ENCODE results near the gene L3MBTL4. TPM values are rescaled to one million over a fixed set of nuclear protein-coding genes. Genes with fewer than 3 reads are reported as not detected.

Gene L3MBTL4
- total RNA-seq, 1 experiment from 2014 or later, result 0.87 TPM

DNA sequence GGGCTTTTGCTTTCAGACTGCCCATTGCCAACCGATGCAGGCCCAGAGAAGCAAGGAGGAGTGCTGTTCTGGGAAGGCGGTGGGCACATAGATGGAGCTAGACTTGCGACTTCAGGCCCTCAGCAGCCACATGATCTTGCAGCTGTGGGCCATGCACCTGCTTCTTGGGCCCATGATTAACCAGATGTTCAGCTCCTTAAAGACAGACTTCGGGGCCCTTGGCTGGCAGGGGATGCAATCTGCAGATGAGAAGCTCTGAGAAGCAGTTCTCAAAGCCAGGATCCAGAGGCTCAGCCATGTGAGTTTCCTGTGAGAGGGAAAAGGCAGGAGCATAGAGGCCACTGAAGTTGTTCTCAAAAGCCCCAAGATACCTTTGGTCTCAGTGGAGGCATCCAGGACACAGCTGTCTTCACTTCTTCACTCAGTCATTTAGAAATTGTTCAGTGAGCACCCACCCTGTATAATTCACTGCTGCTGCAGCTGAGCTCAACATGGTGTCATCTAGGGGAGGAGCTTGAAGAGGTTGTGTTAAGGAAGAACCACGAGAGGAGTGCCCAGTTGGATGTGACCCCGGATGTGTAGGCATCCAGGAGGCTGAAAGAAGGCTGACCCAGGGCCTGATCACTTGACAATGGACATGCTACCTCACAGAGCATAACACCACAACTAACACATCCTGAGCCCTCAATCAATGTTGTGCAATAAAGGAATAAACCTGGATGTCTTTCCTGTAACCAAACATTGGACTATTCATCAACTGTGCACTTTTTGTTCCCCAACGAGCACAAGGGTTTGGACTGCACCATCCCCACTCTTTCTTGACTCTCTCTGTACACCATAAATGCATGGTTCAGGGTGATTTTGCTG lies 474.7 kb downstream of the L3MBTL4 start:
- intact Hi-C loops (cut with micrococcal nuclease; ENCODE audit: unreplicated experiment) (no loop called here), in situ Hi-C loops (cut with HindIII; ENCODE audit: low pct_unique_long_range_greater_than_20kb, low sequenced_read_pairs) (no loop called here)
- CTCF ChIA-PET, result no interaction called here
- Histone ChIP-seq H3K4me3 (ENCODE audit: low read depth in 2 of 2, low read length in 2 of 2) (no peak overlapping the region), H3K36me3 (ENCODE audit: control insufficient read depth, insufficient read depth, low read length) (no peaks in the 10 kb centered on the region), H3K4me1 (ENCODE audit: control insufficient read depth, insufficient read depth, low read length) (no peaks in the 10 kb centered on the region), H3K9me3 (ENCODE audit: control insufficient read depth, insufficient read depth, low read depth, low read length) (no peaks in the 10 kb centered on the region), H3K27ac (ENCODE audit: low read length) (no peak overlapping the region), H3K27me3 (ENCODE audit: control insufficient read depth, insufficient read depth, low read length) (no peaks in the 10 kb centered on the region; the same call in 1 of the 2 replicates)
- DNase-seq (ENCODE audit: low read depth, low spot score), result no peak
- no peak for ATAC-seq
- TF ChIP-seq POLR2AphosphoS5 (IDR thresholded peaks at IDR 0.05; ENCODE audit: low read depth, low read length) (no peak), TCF7L2 (IDR thresholded peaks at IDR 0.05; ENCODE audit: low read depth, low read length) (no peak), SIN3A (IDR thresholded peaks at IDR 0.05; ENCODE audit: borderline replicate concordance, insufficient read depth, low read depth, low read length) (no peak)
- TF ChIP-seq, protein P1, sequence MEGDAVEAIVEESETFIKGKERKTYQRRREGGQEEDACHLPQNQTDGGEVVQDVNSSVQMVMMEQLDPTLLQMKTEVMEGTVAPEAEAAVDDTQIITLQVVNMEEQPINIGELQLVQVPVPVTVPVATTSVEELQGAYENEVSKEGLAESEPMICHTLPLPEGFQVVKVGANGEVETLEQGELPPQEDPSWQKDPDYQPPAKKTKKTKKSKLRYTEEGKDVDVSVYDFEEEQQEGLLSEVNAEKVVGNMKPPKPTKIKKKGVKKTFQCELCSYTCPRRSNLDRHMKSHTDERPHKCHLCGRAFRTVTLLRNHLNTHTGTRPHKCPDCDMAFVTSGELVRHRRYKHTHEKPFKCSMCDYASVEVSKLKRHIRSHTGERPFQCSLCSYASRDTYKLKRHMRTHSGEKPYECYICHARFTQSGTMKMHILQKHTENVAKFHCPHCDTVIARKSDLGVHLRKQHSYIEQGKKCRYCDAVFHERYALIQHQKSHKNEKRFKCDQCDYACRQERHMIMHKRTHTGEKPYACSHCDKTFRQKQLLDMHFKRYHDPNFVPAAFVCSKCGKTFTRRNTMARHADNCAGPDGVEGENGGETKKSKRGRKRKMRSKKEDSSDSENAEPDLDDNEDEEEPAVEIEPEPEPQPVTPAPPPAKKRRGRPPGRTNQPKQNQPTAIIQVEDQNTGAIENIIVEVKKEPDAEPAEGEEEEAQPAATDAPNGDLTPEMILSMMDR (IDR thresholded peaks at IDR 0.05), result no peak
- TF ChIP-seq, protein P2, sequence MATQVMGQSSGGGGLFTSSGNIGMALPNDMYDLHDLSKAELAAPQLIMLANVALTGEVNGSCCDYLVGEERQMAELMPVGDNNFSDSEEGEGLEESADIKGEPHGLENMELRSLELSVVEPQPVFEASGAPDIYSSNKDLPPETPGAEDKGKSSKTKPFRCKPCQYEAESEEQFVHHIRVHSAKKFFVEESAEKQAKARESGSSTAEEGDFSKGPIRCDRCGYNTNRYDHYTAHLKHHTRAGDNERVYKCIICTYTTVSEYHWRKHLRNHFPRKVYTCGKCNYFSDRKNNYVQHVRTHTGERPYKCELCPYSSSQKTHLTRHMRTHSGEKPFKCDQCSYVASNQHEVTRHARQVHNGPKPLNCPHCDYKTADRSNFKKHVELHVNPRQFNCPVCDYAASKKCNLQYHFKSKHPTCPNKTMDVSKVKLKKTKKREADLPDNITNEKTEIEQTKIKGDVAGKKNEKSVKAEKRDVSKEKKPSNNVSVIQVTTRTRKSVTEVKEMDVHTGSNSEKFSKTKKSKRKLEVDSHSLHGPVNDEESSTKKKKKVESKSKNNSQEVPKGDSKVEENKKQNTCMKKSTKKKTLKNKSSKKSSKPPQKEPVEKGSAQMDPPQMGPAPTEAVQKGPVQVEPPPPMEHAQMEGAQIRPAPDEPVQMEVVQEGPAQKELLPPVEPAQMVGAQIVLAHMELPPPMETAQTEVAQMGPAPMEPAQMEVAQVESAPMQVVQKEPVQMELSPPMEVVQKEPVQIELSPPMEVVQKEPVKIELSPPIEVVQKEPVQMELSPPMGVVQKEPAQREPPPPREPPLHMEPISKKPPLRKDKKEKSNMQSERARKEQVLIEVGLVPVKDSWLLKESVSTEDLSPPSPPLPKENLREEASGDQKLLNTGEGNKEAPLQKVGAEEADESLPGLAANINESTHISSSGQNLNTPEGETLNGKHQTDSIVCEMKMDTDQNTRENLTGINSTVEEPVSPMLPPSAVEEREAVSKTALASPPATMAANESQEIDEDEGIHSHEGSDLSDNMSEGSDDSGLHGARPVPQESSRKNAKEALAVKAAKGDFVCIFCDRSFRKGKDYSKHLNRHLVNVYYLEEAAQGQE (IDR thresholded peaks at IDR 0.05; ENCODE audit: insufficient read depth in 1 of 2, low read depth in 2 of 2, low read length in 1 of 2), result no peak
- BruUV-seq (replicated peaks), result no TSS peak
- POLR2A ChIA-PET, result no interaction called here

DNA sequence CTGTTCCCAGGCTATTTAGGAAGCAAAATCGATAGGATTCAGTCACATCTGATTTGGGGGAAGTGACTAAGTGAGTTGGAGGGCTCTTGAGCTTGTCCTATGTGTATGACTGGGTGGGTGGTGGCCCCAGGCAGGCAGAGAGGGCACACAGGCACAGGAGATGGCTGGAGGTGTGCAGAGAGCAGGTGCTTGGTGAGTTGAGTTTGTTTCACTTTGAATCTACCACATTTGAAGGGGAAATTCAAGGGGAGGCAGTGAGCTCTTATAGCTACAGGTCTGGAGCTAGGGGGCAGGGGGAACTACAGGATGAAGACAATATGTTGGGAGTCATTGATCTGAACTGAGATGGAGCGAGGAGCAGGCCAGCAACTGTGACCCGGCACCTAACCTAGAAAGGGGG lies 476.9 kb downstream of the L3MBTL4 start:
- Histone ChIP-seq H3K27ac (ENCODE audit: low read length) (no peak overlapping the region), H3K4me1 (ENCODE audit: control insufficient read depth, insufficient read depth, low read length) (no peaks in the 10 kb centered on the region), H3K36me3 (ENCODE audit: control insufficient read depth, insufficient read depth, low read length) (no peaks in the 10 kb centered on the region), H3K9me3 (ENCODE audit: control insufficient read depth, insufficient read depth, low read depth, low read length) (no peaks in the 10 kb centered on the region), H3K27me3 (ENCODE audit: control insufficient read depth, insufficient read depth, low read length) (no peaks in the 10 kb centered on the region), H3K4me3 (ENCODE audit: low read depth in 2 of 2, low read length in 2 of 2) (no peak overlapping the region)
- intact Hi-C loops (cut with micrococcal nuclease; ENCODE audit: unreplicated experiment) (no loop called here), in situ Hi-C loops (cut with HindIII; ENCODE audit: low pct_unique_long_range_greater_than_20kb, low sequenced_read_pairs) (no loop called here)
- ChIA-PET POLR2A (no interaction called here), CTCF (no interaction called here)
- no TSS peak for BruUV-seq (replicated peaks)
- TF ChIP-seq, protein P2 (IDR thresholded peaks at IDR 0.05; ENCODE audit: insufficient read depth in 1 of 2, low read depth in 2 of 2, low read length in 1 of 2), result no peak
- TF ChIP-seq TCF7L2 (IDR thresholded peaks at IDR 0.05; ENCODE audit: low read depth, low read length) (no peak), SIN3A (IDR thresholded peaks at IDR 0.05; ENCODE audit: borderline replicate concordance, insufficient read depth, low read depth, low read length) (no peak), POLR2AphosphoS5 (IDR thresholded peaks at IDR 0.05; ENCODE audit: low read depth, low read length) (no peak)
- TF ChIP-seq, protein P1 (IDR thresholded peaks at IDR 0.05), result no peak
- DNase-seq (ENCODE audit: low read depth, low spot score) (no peak), ATAC-seq (no peak)

Data from Panc1 (cell line).